IPS-15b (cell line): ENCODE results near the gene USP6.

Experiments used
- H3K27me3 ChIP-seq: one replicate; pipeline ENCODE4 v1.6.1; 2013; ENCODE audit warnings: low read length; ENCODE audit not compliant: control insufficient read depth, insufficient read depth
- H3K36me3 ChIP-seq: one replicate; pipeline ENCODE4 v1.6.1; 2013; ENCODE audit warnings: low read length; ENCODE audit not compliant: control insufficient read depth, insufficient read depth
- H3K4me1 ChIP-seq: one replicate; pipeline ENCODE4 v1.6.1; 2013; ENCODE audit warnings: mild to moderate bottlenecking, low read length; ENCODE audit not compliant: control insufficient read depth, insufficient read depth
- H3K4me3 ChIP-seq: one replicate; pipeline ENCODE4 v1.5.1; 2013; ENCODE audit warnings: low read depth, low read length
- H3K9ac ChIP-seq: one replicate; pipeline ENCODE4 v1.6.1; 2013; ENCODE audit warnings: low read depth, mild to moderate bottlenecking, low read length
- H3K9me3 ChIP-seq: one replicate; pipeline ENCODE4 v1.6.1; 2013; ENCODE audit warnings: mild to moderate bottlenecking, low read length; ENCODE audit not compliant: control insufficient read depth, insufficient read depth

Gene USP6

GRCh38 chr17:5182597-5183409 lies 67.0 kb downstream of the USP6 start:
- H3K36me3 ChIP-seq, result peaks cover 22% of the 10 kb centered on the region
- H3K27me3 ChIP-seq, result no peaks in the 10 kb centered on the region
- H3K9ac ChIP-seq, result no peak overlapping the region
- no peak overlapping the region for H3K4me3 ChIP-seq
- H3K9me3 ChIP-seq, result peaks cover 77% of the 10 kb centered on the region
- H3K4me1 ChIP-seq, result no peaks in the 10 kb centered on the region

- Histone ChIP-seq H3K4me3 (no peak overlapping the region), H3K9ac (no peak overlapping the region), H3K9me3 (peaks cover 75% of the 10 kb centered on the region), H3K27me3 (no peaks in the 10 kb centered on the region), H3K4me1 (no peaks in the 10 kb centered on the region), H3K36me3 (peaks cover 22% of the 10 kb centered on the region)
These were observed 67.6 kb downstream of the USP6 start for GRCh38 chr17:5183410-5183793.

- Histone ChIP-seq H3K9me3 (peaks cover 77% of the 10 kb centered on the region), H3K27me3 (no peaks in the 10 kb centered on the region), H3K36me3 (peaks cover 21% of the 10 kb centered on the region), H3K9ac (no peak overlapping the region), H3K4me1 (no peaks in the 10 kb centered on the region), H3K4me3 (no peak overlapping the region)
These were observed 68.5 kb downstream of the USP6 start for GRCh38 chr17:5184288-5184687.

- Histone ChIP-seq H3K9ac (peak within 1 kb of the TSS; percentile 79), H3K4me3 (peak within 1 kb of the TSS; percentile 77), H3K27me3 (no peaks in the 10 kb centered on the region), H3K9me3 (peaks cover 24% of the 10 kb centered on the region), H3K4me1 (peaks cover 6% of the 10 kb centered on the region), H3K36me3 (peaks cover 9% of the 10 kb centered on the region)
These were observed 75.9 kb downstream of the USP6 start, which contains the start of gene ZNF594 for GRCh38 chr17:5191541-5192417. Gene ZNF594 (minus strand): TSS chr17:5191868. CDS start chr17:5184256, 7,612 bp downstream.

- H3K9me3 ChIP-seq, result peaks cover 13% of the 10 kb centered on the region
- no peak overlapping the region for H3K4me3 ChIP-seq
- no peak overlapping the region for H3K9ac ChIP-seq
- peaks cover 7% of the 10 kb centered on the region for H3K36me3 ChIP-seq
- peaks cover 6% of the 10 kb centered on the region for H3K4me1 ChIP-seq
- no peaks in the 10 kb centered on the region for H3K27me3 ChIP-seq
These were observed 78.5 kb downstream of the USP6 start for GRCh38 chr17:5194346-5194745.

- no peaks in the 10 kb centered on the region for H3K4me1 ChIP-seq
- no peaks in the 10 kb centered on the region for H3K9me3 ChIP-seq
- H3K9ac ChIP-seq, result no peak overlapping the region
- no peak overlapping the region for H3K4me3 ChIP-seq
- H3K27me3 ChIP-seq, result no peaks in the 10 kb centered on the region
- H3K36me3 ChIP-seq, result no peaks in the 10 kb centered on the region
These were observed 82.6 kb downstream of the USP6 start for GRCh38 chr17:5198472-5198871.

GRCh38 chr17:5200360-5200759 lies 84.5 kb downstream of the USP6 start:
- Histone ChIP-seq H3K4me3 (no peak overlapping the region), H3K27me3 (no peaks in the 10 kb centered on the region), H3K9me3 (no peaks in the 10 kb centered on the region), H3K4me1 (no peaks in the 10 kb centered on the region), H3K9ac (no peak overlapping the region), H3K36me3 (no peaks in the 10 kb centered on the region)

- Histone ChIP-seq H3K27me3 (no peaks in the 10 kb centered on the region), H3K4me1 (no peaks in the 10 kb centered on the region), H3K4me3 (no peak overlapping the region), H3K9ac (no peak overlapping the region), H3K9me3 (no peaks in the 10 kb centered on the region), H3K36me3 (no peaks in the 10 kb centered on the region)
These were observed 85.2 kb downstream of the USP6 start for GRCh38 chr17:5201011-5201410.

GRCh38 chr17:5203178-5203907 lies 87.5 kb downstream of the USP6 start:
- no peaks in the 10 kb centered on the region for H3K9me3 ChIP-seq
- no peak overlapping the region for H3K4me3 ChIP-seq
- no peak overlapping the region for H3K9ac ChIP-seq
- H3K36me3 ChIP-seq, result no peaks in the 10 kb centered on the region
- H3K27me3 ChIP-seq, result no peaks in the 10 kb centered on the region
- no peaks in the 10 kb centered on the region for H3K4me1 ChIP-seq

- no peaks in the 10 kb centered on the region for H3K4me1 ChIP-seq
These were observed 88.1 kb downstream of the USP6 start for GRCh38 chr17:5203908-5204294.

GRCh38 chr17:5209396-5209795 lies 93.6 kb downstream of the USP6 start:
- no peaks in the 10 kb centered on the region for H3K27me3 ChIP-seq
- no peak overlapping the region for H3K9ac ChIP-seq
- H3K36me3 ChIP-seq, result peaks cover 2% of the 10 kb centered on the region
- H3K9me3 ChIP-seq, result no peaks in the 10 kb centered on the region
- H3K4me1 ChIP-seq, result no peaks in the 10 kb centered on the region
- H3K4me3 ChIP-seq, result no peak overlapping the region

More at GRCh38 chr17:5203908-5204294, 88.1 kb downstream of the USP6 start:
- Histone ChIP-seq H3K9me3 (no peaks in the 10 kb centered on the region), H3K9ac (no peak overlapping the region), H3K4me3 (no peak overlapping the region), H3K36me3 (no peaks in the 10 kb centered on the region), H3K27me3 (no peaks in the 10 kb centered on the region)
